HepG2 (cell line): ENCODE data around the gene TMEM233. TPM values are rescaled to one million over a fixed set of nuclear protein-coding genes. Genes with fewer than 3 reads are reported as not detected.

Experiments used
- E2F1 ChIP-seq: sonication (generic); formaldehyde crosslinking; IDR thresholded peaks from 2 replicates; pipeline ENCODE4 v1.5.0; 2020; ENCODE audit warnings: missing genetic modification reagents
- ETS1 ChIP-seq: sonication (generic); formaldehyde crosslinking; IDR thresholded peaks from 2 replicates; pipeline ENCODE4 v1.4.0; 2020; ENCODE audit warnings: missing genetic modification reagents
- IRX3 ChIP-seq: sonication (generic); formaldehyde crosslinking; IDR thresholded peaks from 2 replicates; pipeline ENCODE4 v1.8.1; 2023; ENCODE audit warnings: mild to moderate bottlenecking, low read depth, missing genetic modification reagents, borderline replicate concordance
- KIAA2018 ChIP-seq: sonication (generic); formaldehyde crosslinking; IDR thresholded peaks from 2 replicates; pipeline ENCODE4 v1.5.0; 2020; ENCODE audit warnings: mild to moderate bottlenecking, missing genetic modification reagents, borderline replicate concordance
- POLR2A ChIP-seq, 2 experiments: IDR thresholded peaks; 2 replicates each; pipeline ENCODE4 v1.6.1; 2011; ENCODE audit warnings: low read depth in 2 of 2, low read length in 2 of 2, mild to moderate bottlenecking in 1 of 2, moderate library complexity in 1 of 2; ENCODE audit not compliant: insufficient read depth in 1 of 2
- RFX3 ChIP-seq: IDR thresholded peaks from 2 replicates; pipeline ENCODE4 v1.6.1; 2016; ENCODE audit warnings: missing biosample characterization, missing genetic modification reagents
- ZBTB38 ChIP-seq: sonication (generic); formaldehyde crosslinking; IDR thresholded peaks from 2 replicates; pipeline ENCODE4 v1.5.1; 2020; ENCODE audit warnings: mild to moderate bottlenecking, missing genetic modification reagents
- polyA plus RNA-seq, 8 experiments: library from polyadenylated mRNA; depleted of rRNA in 3 of 8; stranded (reverse) in 7 of 8; unstranded in 1 of 8; fragments of >200 nt; fragmentation: Illumina TruSeq in 4 of 8; extraction: Trizol in 4 of 8; gene quantifications; 2 replicates each; pipeline versions ENCODE4 v1.2.1 to v1.2.3, GENCODE V29; 2011 to 2016; ENCODE audit warnings: low read depth in 4 of 8, missing spikeins in 1 of 8, mixed read lengths in 1 of 8; ENCODE audit not compliant: insufficient read depth in 1 of 8
- total RNA-seq, 5 experiments: library from RNA; depleted of rRNA; stranded (reverse); fragments of >200 nt; fragmentation: Illumina TruSeq; extraction: Trizol; gene quantifications; 2 replicates each; pipeline ENCODE4 v1.2.3, GENCODE V29; 2016; ENCODE audit warnings: low read depth in 1 of 5

The TMEM233 gene
- total and polyA plus RNA-seq, 2 of the 13 experiments (the other 11 are each of a cell fraction or from before 2014, with no cell fraction given), result 0.03 TPM; not detected in 1

- TF ChIP-seq KIAA2018 (no peak), POLR2A (IDR thresholded peaks at IDR 0.05; ENCODE audit: insufficient read depth in 1 of 2, low read depth in 2 of 2, low read length in 2 of 2) (no peak), E2F1 (CRISPR knock-in tag) (no peak), ZBTB38 (CRISPR knock-in tag) (no peak), ETS1 (CRISPR knock-in tag) (no peak), IRX3 (no peak), RFX3 (CRISPR knock-in tag) (peak; percentile 48; the same call in 1 of the 2 replicates)
- TF ChIP-seq, all 625 proteins: peak for 4
Observed at GRCh38 chr12:119627686-119628085, 34.1 kb downstream of the TMEM233 start (continued).
